ENCODE data around the gene RHEX.
"Not testable (repeated sequence)": the region's sequence is repeated elsewhere in the genome, so short reads cannot be mapped to it uniquely, and the experiment has no call there.

RHEX gene

GRCh38 chr1:206059355-206059915, 6.5 kb downstream of the RHEX start:
- no peak for DNase-seq (ENCODE audit: low spot score)

- no peak for DNase-seq (ENCODE audit: low spot score)
Measured at GRCh38 chr1:206060844-206061243, 7.9 kb downstream of the RHEX start.

GRCh38 chr1:206062464-206062863, 9.5 kb downstream of the RHEX start:
- DNase-seq (ENCODE audit: low spot score), result no peak

- not testable (repeated sequence) for DNase-seq (ENCODE audit: low spot score)
Measured at GRCh38 chr1:206064001-206064400, 11.0 kb downstream of the RHEX start.

- not testable (repeated sequence) for DNase-seq (ENCODE audit: low spot score)
Measured at GRCh38 chr1:206064501-206064900, 11.5 kb downstream of the RHEX start.

- no peak for DNase-seq (ENCODE audit: low spot score)
Measured at GRCh38 chr1:206065547-206066145, 12.7 kb downstream of the RHEX start.

- no peak for DNase-seq (ENCODE audit: low spot score)
Measured at GRCh38 chr1:206066479-206067171, 13.7 kb downstream of the RHEX start.

- no peak for DNase-seq (ENCODE audit: low spot score)
Measured at GRCh38 chr1:206067486-206068227, 14.7 kb downstream of the RHEX start.

- DNase-seq (ENCODE audit: low spot score), result no peak
Measured at GRCh38 chr1:206068314-206068713, 15.3 kb downstream of the RHEX start.

GRCh38 chr1:206070627-206071304, 17.8 kb downstream of the RHEX start:
- DNase-seq (ENCODE audit: low spot score), result no peak

GRCh38 chr1:206074839-206075238, 21.9 kb downstream of the RHEX start:
- no peak for DNase-seq (ENCODE audit: low spot score)

GRCh38 chr1:206075786-206076755, 23.1 kb downstream of the RHEX start:
- DNase-seq (ENCODE audit: low spot score), result no peak

- DNase-seq (ENCODE audit: low spot score), result no peak
Measured at GRCh38 chr1:206079135-206079534, 26.2 kb downstream of the RHEX start.

GRCh38 chr1:206080026-206080820, 27.2 kb downstream of the RHEX start:
- no peak for DNase-seq (ENCODE audit: low spot score)

- no peak for DNase-seq (ENCODE audit: low spot score)
Measured at GRCh38 chr1:206081856-206082255, 28.9 kb downstream of the RHEX start.

GRCh38 chr1:206082831-206083695, 30.1 kb downstream of the RHEX start:
- DNase-seq (ENCODE audit: low spot score), result no peak

GRCh38 chr1:206083750-206084149, 30.8 kb downstream of the RHEX start:
- no peak for DNase-seq (ENCODE audit: low spot score)

- DNase-seq (ENCODE audit: low spot score), result no peak
Measured at GRCh38 chr1:206087091-206087490, 34.1 kb downstream of the RHEX start.

- no peak for DNase-seq (ENCODE audit: low spot score)
Measured at GRCh38 chr1:206089341-206089740, 36.4 kb downstream of the RHEX start.
